ENCODE measurements around the gene AGRN.
"Not testable (repeated sequence)": the region's sequence is repeated elsewhere in the genome, so short reads cannot be mapped to it uniquely, and the experiment has no call there.

Gene AGRN

DNA sequence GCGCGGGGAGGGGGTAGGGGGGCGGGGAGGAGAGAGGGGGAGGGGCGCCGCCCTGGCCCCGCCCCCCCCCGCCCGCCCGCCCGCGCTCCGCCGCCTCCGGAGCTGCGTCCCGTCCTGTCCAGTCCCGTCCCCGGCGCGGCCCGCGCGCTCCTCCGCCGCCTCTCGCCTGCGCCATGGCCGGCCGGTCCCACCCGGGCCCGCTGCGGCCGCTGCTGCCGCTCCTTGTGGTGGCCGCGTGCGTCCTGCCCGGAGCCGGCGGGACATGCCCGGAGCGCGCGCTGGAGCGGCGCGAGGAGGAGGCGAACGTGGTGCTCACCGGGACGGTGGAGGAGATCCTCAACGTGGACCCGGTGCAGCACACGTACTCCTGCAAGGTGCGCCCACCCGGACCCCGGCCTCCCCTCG lies at the start of gene AGRN:
AGRN (plus strand) TSS at position 121 of the 405 bp plus-strand sequence; CDS start at position 174, 53 bp downstream.
- DNase-seq, result no peak

- no peak for DNase-seq
These were observed 49.5 kb upstream of the AGRN start for GRCh38 chr1:970242-970972.

DNA sequence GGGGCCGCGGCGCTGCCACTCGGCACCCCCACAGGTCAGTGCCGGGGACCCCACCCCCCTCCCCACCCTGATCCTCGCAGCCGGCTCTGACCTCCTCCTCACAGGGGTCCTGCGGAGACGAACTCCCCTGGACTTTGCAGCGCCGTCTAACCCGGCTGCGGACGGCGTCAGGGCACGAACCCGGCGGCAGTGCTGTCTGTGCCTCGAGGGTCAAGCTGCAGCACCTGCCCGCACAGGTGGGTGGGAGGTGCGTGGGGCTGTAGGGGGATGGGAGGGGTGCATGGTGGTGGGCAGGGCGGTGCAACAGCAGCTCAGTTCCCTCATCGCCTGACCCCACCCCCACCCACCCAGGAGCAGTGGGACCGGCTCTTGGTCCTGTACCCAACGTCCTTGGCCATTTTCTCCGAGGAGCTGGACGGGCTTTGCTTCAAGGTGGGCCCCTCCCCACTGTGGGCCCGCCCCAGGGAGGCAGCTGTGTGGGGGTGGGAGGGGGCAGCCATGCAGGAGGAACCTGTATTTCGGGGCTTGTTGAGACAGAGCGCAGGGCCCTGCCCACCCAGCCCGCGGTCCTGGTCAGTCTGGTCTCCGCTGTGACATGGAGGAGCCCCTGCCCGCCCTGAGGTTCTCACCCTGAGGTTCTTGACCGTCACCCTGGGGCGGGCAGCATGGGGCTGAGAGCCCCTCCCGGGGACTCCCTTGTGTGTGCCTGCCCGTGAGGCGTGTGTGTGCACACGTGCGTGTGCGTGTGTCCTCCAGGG lies 48.8 kb upstream of the AGRN start:
- no peak for DNase-seq

DNA sequence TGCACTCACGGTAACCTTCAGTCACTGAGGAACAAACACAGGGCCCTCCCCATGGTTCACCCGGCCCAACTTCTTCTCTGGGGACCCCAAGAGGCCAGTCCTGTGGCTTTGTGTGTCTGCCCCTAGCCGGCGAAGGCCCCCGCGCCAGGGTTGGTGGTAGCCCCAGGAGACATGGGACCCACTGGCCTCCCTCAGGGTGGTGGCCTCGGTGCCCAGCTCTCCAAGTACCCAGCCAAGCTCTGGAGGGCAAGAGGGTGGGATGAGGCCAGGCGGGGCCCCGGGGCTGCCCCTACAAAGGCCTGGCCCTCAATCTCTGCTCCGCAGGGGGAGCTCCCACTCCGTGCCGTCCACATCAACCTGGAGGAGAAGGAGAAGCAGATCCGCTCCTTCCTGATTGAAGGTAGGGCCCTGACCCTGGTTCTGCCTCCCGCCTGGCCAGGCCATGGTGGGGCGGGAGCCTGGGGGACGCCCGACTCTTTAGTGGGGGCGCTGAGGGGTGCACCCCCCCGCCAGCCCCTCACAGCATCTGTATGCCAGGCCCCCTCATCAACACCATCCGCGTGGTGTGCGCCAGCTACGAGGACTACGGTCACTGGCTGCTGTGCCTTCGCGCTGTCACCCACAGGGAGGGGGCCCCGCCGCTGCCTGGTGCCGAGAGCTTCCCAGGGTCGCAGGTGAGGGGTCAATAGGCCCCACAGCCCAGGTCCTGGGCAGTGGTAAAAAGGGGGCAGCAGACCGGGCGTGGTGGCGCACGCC lies 48.0 kb upstream of the AGRN start:
- DNase-seq, result no peak

GRCh38 chr1:972726-973458 lies 47.0 kb upstream of the AGRN start:
- DNase-seq, result no peak

- DNase-seq, result no peak
These were observed 46.2 kb upstream of the AGRN start for GRCh38 chr1:973459-974292.

DNA sequence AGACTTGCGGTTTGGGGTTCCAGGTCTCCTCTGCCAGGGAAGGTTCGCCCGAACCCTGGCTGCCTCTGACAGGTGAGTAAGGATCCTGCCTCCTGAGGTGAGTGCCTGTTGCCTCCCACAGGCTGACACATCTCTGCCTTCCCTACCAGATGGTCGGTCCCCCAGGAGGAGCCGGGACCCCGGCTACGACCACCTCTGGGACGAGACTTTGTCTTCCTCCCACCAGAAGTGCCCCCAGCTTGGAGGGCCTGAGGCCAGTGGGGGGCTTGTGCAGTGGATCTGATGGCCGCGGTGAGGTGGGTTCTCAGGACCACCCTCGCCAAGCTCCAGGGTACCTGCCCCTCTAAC lies 45.7 kb upstream of the AGRN start:
- DNase-seq, result no peak

DNA sequence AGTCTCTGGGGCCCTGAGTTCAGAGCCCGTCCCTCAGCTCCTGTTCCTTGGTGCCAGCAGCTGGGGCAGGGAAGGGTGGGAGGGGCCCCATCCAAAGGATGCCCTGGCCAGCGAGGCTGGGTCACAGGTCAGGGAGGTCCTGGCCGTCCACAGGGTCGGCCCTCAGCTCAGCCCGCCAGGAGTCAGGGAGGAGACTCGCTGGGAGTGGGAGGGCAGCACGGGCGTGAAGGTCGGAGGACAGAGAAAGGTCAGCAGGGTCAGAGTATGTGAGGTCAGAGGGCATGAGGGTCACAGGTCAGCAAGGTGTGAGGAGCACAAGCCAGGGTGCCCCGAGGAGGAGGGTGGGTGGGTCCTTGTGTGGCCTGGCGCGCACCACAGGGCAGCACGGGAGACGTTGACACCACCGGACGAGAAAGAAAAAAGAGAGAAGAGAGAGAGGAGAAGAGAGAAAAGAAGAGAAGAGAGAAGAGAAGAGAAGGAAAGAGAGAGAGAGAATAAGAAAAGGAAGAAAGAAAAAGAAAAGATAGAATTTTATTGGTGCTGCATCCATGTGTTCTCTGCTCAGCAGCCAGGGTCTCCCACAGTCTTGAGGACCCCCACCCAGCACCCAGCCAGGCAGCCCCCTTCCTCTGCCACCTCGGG lies 45.1 kb upstream of the AGRN start:
- DNase-seq, result no peak

DNA sequence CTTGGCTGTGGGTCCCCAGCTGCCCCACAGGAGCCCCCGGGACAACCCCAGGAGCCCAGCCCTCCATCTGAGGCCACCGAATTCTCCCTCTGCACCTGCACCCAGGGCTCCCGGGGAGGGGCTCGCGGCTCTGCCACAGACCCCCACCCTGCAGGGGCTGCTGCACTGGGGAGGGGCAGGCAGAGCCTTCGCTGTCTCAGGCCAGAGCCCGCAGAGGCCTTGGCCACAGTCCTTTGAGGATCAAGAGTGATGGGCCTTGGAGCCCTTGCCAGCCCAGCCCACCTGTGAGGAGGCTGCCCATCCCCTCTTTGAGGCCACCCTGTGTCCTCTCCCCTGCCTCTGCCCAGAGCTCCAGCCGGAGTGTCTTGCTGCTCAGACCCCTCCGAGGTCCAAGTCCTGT lies 44.6 kb upstream of the AGRN start:
- DNase-seq, result no peak

GRCh38 chr1:975896-976683 lies 43.8 kb upstream of the AGRN start:
- DNase-seq, result peak; percentile 56

GRCh38 chr1:976791-977190 lies 43.1 kb upstream of the AGRN start:
- DNase-seq, result not testable (repeated sequence)

DNA sequence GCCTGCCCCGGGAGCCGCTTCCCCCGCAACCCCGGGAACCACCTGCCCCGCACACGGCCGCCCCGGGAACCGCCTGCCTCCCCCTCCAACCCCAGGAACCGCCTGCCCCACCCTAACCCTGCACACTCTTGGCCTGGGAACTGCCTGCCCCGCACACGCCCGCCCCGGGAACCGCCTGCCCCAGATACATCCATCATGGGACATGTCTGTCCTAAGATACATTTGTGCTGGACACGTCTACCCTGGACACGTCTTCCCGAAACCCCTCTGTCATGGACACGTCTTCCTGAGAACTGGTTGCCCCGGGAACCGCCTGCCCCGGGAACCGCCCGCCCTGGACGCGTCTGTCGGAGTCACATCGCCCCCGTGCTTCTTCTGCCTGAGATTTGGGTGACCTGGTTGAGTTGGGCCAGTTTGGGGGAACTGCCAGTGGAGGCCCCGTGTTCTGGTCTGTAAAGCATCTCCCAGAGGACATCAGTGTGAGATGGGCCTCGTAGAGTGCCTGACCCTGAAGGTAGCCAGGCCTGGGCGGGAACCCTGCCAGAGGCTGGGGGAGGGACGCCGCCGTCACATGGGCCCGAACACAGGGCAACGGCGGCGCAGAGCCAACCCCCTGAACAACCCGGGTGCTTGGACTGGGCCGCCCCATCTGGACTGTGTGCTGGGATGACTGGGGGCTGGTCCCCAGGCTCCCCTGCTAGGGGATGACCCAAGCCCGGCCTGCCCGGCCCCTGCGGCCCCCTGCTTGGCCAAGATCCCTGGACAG lies 41.7 kb upstream of the AGRN start:
- DNase-seq, result no peak

DNA sequence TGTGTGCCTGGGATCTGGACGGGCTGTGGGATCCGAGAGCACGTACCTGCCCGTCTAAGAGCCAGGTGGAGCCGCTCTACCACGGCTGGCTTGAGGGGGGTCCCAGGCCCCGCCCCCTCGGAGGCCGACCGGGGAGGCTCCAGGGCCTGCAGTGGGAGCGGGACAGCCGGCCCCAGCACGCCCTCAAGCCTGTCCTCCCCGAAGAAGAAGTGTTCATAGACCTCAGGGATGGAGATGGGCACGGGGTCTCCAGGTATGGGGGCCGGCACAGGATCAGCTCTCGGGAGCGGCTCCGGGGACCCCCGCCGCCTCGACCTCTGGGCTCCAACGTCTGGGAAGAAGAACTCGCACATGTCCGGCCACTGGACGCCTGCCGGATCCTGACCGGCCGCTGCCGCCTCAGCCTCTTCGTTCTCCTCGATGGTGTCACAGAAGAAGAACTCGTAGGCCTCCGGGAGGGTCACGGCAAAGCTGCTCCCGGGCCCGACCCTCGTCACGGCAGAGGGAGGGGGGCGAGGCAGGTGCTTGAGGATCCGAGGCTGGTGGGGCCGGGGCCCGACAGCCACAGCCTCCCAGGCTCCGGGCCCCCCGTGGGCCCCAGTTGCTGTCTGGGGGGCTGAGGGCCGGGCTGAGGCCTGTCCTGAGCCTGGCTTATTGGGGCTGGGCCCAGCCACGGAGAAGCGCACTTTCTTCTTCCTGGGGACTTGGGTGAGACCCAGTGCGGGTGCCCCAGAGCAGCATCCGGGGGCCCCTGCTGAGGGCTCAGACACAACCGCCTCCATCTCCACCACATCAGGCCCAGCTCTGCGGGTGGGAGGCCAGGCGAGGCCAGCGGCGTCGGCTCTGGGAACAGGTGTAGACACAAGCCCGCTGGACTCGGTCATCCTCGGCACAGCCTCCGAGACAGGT lies 40.8 kb upstream of the AGRN start:
- no peak for DNase-seq

DNA sequence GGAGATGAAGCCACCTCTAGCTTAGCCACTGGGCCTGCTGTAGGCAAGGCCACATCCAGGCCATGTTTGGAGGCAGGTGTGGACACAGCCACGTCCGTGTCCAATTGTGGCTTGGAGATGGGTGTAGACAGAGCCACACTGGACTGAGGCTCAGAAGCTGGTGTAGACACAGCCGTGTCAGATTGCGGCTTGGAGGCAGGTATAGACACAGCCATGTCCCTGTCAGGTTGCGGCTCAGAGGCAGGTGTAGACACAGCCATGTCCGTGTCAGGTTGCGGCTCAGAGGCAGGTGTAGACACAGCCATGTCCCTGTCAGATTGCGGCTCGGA lies 40.2 kb upstream of the AGRN start:
- no peak for DNase-seq

GRCh38 chr1:980137-980571 lies 39.8 kb upstream of the AGRN start:
- no peak for DNase-seq

- DNase-seq, result no peak
These were observed 39.1 kb upstream of the AGRN start for GRCh38 chr1:980602-981395.

DNA sequence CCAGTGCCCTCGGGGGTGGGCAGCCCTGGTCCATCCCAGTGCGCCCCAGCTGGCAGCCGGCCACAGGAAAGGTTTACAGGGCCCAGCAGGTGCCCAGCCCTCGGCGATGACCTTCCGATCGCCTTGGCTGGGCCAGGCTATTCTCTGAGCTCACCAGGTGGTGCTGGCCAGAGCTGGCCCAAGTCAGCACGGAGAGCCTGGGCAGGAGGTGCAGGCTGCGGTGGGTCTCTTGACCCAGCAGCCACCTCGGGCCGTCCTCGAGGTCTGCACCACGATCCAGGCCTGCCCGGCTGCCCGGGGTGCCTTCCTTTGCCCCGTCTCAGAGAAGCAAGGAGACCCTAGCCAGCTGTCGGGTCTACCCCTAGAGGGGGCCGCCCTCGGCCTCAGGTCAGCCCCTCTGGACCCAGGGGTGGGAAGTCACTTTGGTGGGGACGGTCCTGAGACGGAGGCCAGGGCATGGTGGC lies 38.4 kb upstream of the AGRN start:
- no peak for DNase-seq

GRCh38 chr1:981955-982558 lies 37.9 kb upstream of the AGRN start, which contains the start of gene PERM1:
Gene PERM1 (minus strand): TSS chr1:982093. CDS start chr1:981029, 1,064 bp downstream.
- no peak for DNase-seq

Measured in activated naive CD4-positive, alpha-beta T cell treated with anti-CD3 and anti-CD28 coated beads, Interleukin-2, amount 50 U/mL, for 16 hours (primary cell).